Keratinocyte (primary cell): ENCODE results near the gene FMO4.

Experiments
- CTCF ChIP-seq, 3 experiments: IDR thresholded peaks in 1 of 3; conservative IDR thresholded peaks in 1 of 3; optimal IDR thresholded peaks in 1 of 3; 2 replicates in 2 of 3; 3 replicates in 1 of 3; pipeline versions ENCODE3 to v1.5.1; 2011; ENCODE audit warnings: low read length in 3 of 3, mild to moderate bottlenecking in 3 of 3, moderate library complexity in 2 of 3, control low read depth in 1 of 3, inconsistent platforms in 1 of 3; ENCODE audit not compliant: insufficient read depth in 2 of 3; ENCODE audit errors: extremely low read depth in 1 of 3
- EZH2 ChIP-seq: IDR thresholded peaks from one replicate; pipeline ENCODE4 v1.6.1; 2012; ENCODE audit warnings: inconsistent platforms, mild to moderate bottlenecking, low read length, moderate library complexity

GRCh38 chr1:171265686-171266085 lies 48.3 kb upstream of the FMO4 start:
- no peak for TF ChIP-seq CTCF (optimal IDR thresholded peaks at IDR 0.05 in 1 of 3, IDR thresholded peaks at IDR 0.05 in 1 of 3, conservative IDR thresholded peaks at IDR 0.05 in 1 of 3; ENCODE audit: extremely low read depth in 1 of 3, insufficient read depth in 2 of 3, low read length in 3 of 3)
- no peak for TF ChIP-seq EZH2
